Right lobe of liver (tissue), 6 donors: ENCODE measurements around the gene LNX1. TPM values are rescaled to one million over a fixed set of nuclear protein-coding genes. Genes with fewer than 3 reads are reported as not detected.

Experiments
- ATAC-seq, 4 donors: fragments of 200-7000 bp; cut with Tn5 transposase; one replicate each; pipeline ENCODE4 v1.9.1; 2020; ENCODE audit warnings: mild to moderate bottlenecking in 4 of 4, moderate library complexity in 4 of 4
- DNase-seq, 3 donors: peaks; one replicate each; pipeline ENCODE4 v3.0.0-alpha.2; 2020
- H3K27ac ChIP-seq, 3 donors: fragments of 200-600 bp; one replicate each; pipeline ENCODE4 v1.8.0; 2022
- H3K27me3 ChIP-seq, 2 donors: fragments of 200-600 bp; one replicate each; pipeline ENCODE4 v1.8.0; 2022
- H3K36me3 ChIP-seq, 4 donors: fragments of 200-600 bp; sonication (generic) in 1 of 4; one replicate each; pipeline versions ENCODE4 v1.5.1 to v1.8.0; 2017 to 2022; ENCODE audit warnings: control low read depth in 1 of 4
- H3K4me1 ChIP-seq, 4 donors: fragments of 200-600 bp; sonication (generic) in 1 of 4; one replicate each; pipeline versions ENCODE4 v1.5.1 to v1.8.0; 2017 to 2022; ENCODE audit warnings: control low read depth in 1 of 4
- H3K4me3 ChIP-seq, 3 donors: fragments of 200-600 bp; one replicate each; pipeline ENCODE4 v1.8.0; 2022
- H3K9me3 ChIP-seq, 4 donors: fragments of 200-600 bp; sonication (generic) in 1 of 4; one replicate each; pipeline versions ENCODE4 v1.5.1 to v1.8.0; 2017 to 2022; ENCODE audit warnings: control low read depth in 1 of 4
- CTCF ChIP-seq, 4 donors: fragments of 200-600 bp in 3 of 4; fragments of 450-650 bp in 1 of 4; IDR thresholded peaks; one replicate each; pipeline versions ENCODE4 v1.5.1 to v1.8.0; 2016 to 2022; ENCODE audit warnings: antibody characterized with exemption in 4 of 4, mild to moderate bottlenecking in 2 of 4
- POLR2A ChIP-seq: fragments of 450-650 bp; IDR thresholded peaks from one replicate; pipeline ENCODE4 v1.6.1; 2017; ENCODE audit warnings: antibody characterized with exemption, mild to moderate bottlenecking
- WGBS: methylation state at CpG from one replicate; pipeline ENCODE4 v1.1.6; 2018; ENCODE audit warnings: low coverage, low lambda C conversion rate; ENCODE audit not compliant: insufficient coverage; ENCODE audit errors: missing lambda C conversion rate; 5-methylcytosine and 5-hydroxymethylcytosine counted together
- intact Hi-C, 2 donors: fragments of 100-400 bp; cut with DNase I; formaldehyde crosslinking; loops; one replicate each; pipeline versions ENCODE4 v1.11.2 to v1.14.1; 2022
- total RNA-seq, 6 experiments: library from RNA; depleted of rRNA in 2 of 6; stranded (reverse); fragments of >200 nt in 2 of 6; fragmentation: NEBNext Ultra II Directional in 3 of 6; extraction: Animal tissue kit (Norgen Biotek cat#: 25700) in 3 of 6; gene quantifications; one replicate each; pipeline versions ENCODE4 v1.1.0 to v1.2.4, GENCODE V29; 2016 to 2023
- donor health status: DM: no; HTN: yes; CAD: no.
- donor health status: DM: no; HTN: no; CAD: no.
- donor health status: DM: no; HTN: no; CAD: no.
- donor health status: DM: no; HTN: yes; CAD: no.
- donor health status: DM: no; HTN: yes; CAD: no.

The LNX1 gene
- total RNA-seq, 6 experiments from 2014 or later, result 1.3 to 6.0 (median 3.9) TPM

GRCh38 chr4:53507058-53507457 is 84.2 kb downstream of the LNX1 start:
- no peaks in the 10 kb centered on the region for H3K9me3 ChIP-seq
- H3K4me1 ChIP-seq, result peaks cover 0 to 5% (median 0%) of the 10 kb centered on the region in 4 donors
- no peaks in the 10 kb centered on the region for H3K27me3 ChIP-seq
- H3K27ac ChIP-seq, result peak overlapping the region; percentile 21 to 52 (median 29)
- 35% methylated on average over 7 of the region's 7 CpGs for WGBS
- H3K4me3 ChIP-seq, result peak overlapping the region in 1 of 3 donors; percentile 23
- DNase-seq (no peak), ATAC-seq (peak; percentile 11 to 48 (median 40))
- no peaks in the 10 kb centered on the region for H3K36me3 ChIP-seq
- TF ChIP-seq POLR2A (no peak), CTCF (IDR thresholded peaks at IDR 0.05) (no peak)
- intact Hi-C loops, result no loop called here

- Histone ChIP-seq H3K27ac (no peak overlapping the region), H3K4me1 (peaks cover 0 to 5% (median 0%) of the 10 kb centered on the region in 4 donors), H3K36me3 (no peaks in the 10 kb centered on the region), H3K9me3 (no peaks in the 10 kb centered on the region), H3K4me3 (no peak overlapping the region), H3K27me3 (no peaks in the 10 kb centered on the region)
- ATAC-seq (peak in 1 of 4 donors; percentile 33), DNase-seq (no peak)
- intact Hi-C loops, result no loop called here
- TF ChIP-seq CTCF (IDR thresholded peaks at IDR 0.05) (peak in 1 of 4 donors; percentile 25), POLR2A (no peak)
- WGBS, result 90% methylated on average over 2 of the region's 2 CpGs
Observed at GRCh38 chr4:53505947-53506346, 85.3 kb downstream of the LNX1 start.

GRCh38 chr4:53502094-53502493 is 89.2 kb downstream of the LNX1 start:
- 100% methylated on average over 1 of the region's 1 CpG for WGBS
- Histone ChIP-seq H3K4me3 (no peak overlapping the region), H3K27me3 (no peaks in the 10 kb centered on the region), H3K36me3 (no peaks in the 10 kb centered on the region), H3K9me3 (no peaks in the 10 kb centered on the region), H3K27ac (no peak overlapping the region), H3K4me1 (peaks cover 0 to 9% (median 0%) of the 10 kb centered on the region in 4 donors)
- ATAC-seq (no peak), DNase-seq (no peak)
- TF ChIP-seq CTCF (IDR thresholded peaks at IDR 0.05) (no peak), POLR2A (no peak)
- intact Hi-C loops, result no loop called here

- no peak for DNase-seq
- TF ChIP-seq CTCF (IDR thresholded peaks at IDR 0.05), result no peak
- TF ChIP-seq POLR2A, result no peak
- no peak overlapping the region for H3K27ac ChIP-seq
- WGBS, result 77% methylated on average over 3 of the region's 4 CpGs
- no peaks in the 10 kb centered on the region for H3K36me3 ChIP-seq
- ATAC-seq, result no peak
- no peak overlapping the region for H3K4me3 ChIP-seq
- intact Hi-C loops, result no loop called here
- peaks cover 0 to 9% (median 0%) of the 10 kb centered on the region in 4 donors for H3K4me1 ChIP-seq
- no peaks in the 10 kb centered on the region for H3K9me3 ChIP-seq
- H3K27me3 ChIP-seq, result no peaks in the 10 kb centered on the region
Observed at GRCh38 chr4:53501561-53501960, 89.7 kb downstream of the LNX1 start.

- ATAC-seq (peak in 2 of 4 donors; percentile 16 to 41), DNase-seq (no peak)
- Histone ChIP-seq H3K9me3 (no peaks in the 10 kb centered on the region), H3K36me3 (no peaks in the 10 kb centered on the region), H3K27ac (no peak overlapping the region), H3K4me1 (peaks cover 0 to 9% (median 0%) of the 10 kb centered on the region in 4 donors), H3K27me3 (no peaks in the 10 kb centered on the region), H3K4me3 (no peak overlapping the region)
- intact Hi-C loops, result no loop called here
- WGBS, result 48% methylated on average over 2 of the region's 2 CpGs
- TF ChIP-seq POLR2A (no peak), CTCF (IDR thresholded peaks at IDR 0.05) (no peak)
Observed at GRCh38 chr4:53500546-53500945, 90.7 kb downstream of the LNX1 start.
